Liver (tissue), 9 donors: ENCODE data around the gene HINT2. TPM values are rescaled to one million over a fixed set of nuclear protein-coding genes. Genes with fewer than 3 reads are reported as not detected.

ENCODE experiments used
- DNase-seq: peaks from one replicate; pipeline ENCODE4 v3.0.0-alpha.2; 2017; ENCODE audit warnings: low spot score
- H3K27ac ChIP-seq, 2 donors: one replicate each; pipeline ENCODE4 v1.7.0; 2013; ENCODE audit warnings: inconsistent platforms in 2 of 2, low read length in 2 of 2, control low read depth in 1 of 2, low read depth in 1 of 2, mild to moderate bottlenecking in 1 of 2
- H3K27me3 ChIP-seq, 4 donors: one replicate each; pipeline versions ENCODE4 v1.6.1 to v1.7.0; 2013; ENCODE audit warnings: low read length in 3 of 4, inconsistent platforms in 1 of 4, mild to moderate bottlenecking in 1 of 4, moderate library complexity in 1 of 4; ENCODE audit not compliant: control insufficient read depth in 4 of 4, insufficient read depth in 4 of 4
- H3K36me3 ChIP-seq, 4 donors: one replicate each; pipeline versions ENCODE4 v1.6.1 to v1.7.0; 2013; ENCODE audit warnings: low read length in 3 of 4, mild to moderate bottlenecking in 3 of 4, low read depth in 1 of 4, moderate library complexity in 1 of 4; ENCODE audit not compliant: control insufficient read depth in 4 of 4, insufficient read depth in 3 of 4
- H3K4me1 ChIP-seq, 4 donors: one replicate each; pipeline versions ENCODE4 v1.6.1 to v1.7.0; 2013; ENCODE audit warnings: low read length in 3 of 4, mild to moderate bottlenecking in 3 of 4, moderate library complexity in 1 of 4; ENCODE audit not compliant: control insufficient read depth in 4 of 4, insufficient read depth in 4 of 4
- H3K4me3 ChIP-seq, 3 donors: one replicate each; pipeline versions ENCODE4 v1.6.1 to v1.7.0; 2013; ENCODE audit warnings: low read length in 3 of 3, control low read depth in 1 of 3, low read depth in 1 of 3, mild to moderate bottlenecking in 1 of 3
- H3K9ac ChIP-seq, 2 donors: one replicate each; pipeline ENCODE4 v1.7.0; 2013; ENCODE audit warnings: low read length in 2 of 2, mild to moderate bottlenecking in 2 of 2, moderate library complexity in 2 of 2, control low read depth in 1 of 2, low read depth in 1 of 2
- H3K9me3 ChIP-seq, 4 donors: one replicate each; pipeline versions ENCODE4 v1.6.1 to v1.7.0; 2013; ENCODE audit warnings: low read length in 3 of 4; ENCODE audit not compliant: control insufficient read depth in 4 of 4
- ATF3 ChIP-seq: IDR thresholded peaks from 2 replicates; pipeline ENCODE4 v1.6.1; 2016; ENCODE audit warnings: antibody characterized with exemption
- FOXA1 ChIP-seq: IDR thresholded peaks from 2 replicates; pipeline ENCODE4 v1.6.1; 2016; ENCODE audit warnings: antibody characterized with exemption
- FOXA2 ChIP-seq: IDR thresholded peaks from 2 replicates; pipeline ENCODE4 v1.6.1; 2016; ENCODE audit warnings: antibody characterized with exemption
- GABPA ChIP-seq, 2 donors: IDR thresholded peaks in 1 of 2; conservative IDR thresholded peaks in 1 of 2; 2 replicates each; pipeline ENCODE4 v1.6.1; 2016; ENCODE audit warnings: antibody characterized with exemption in 2 of 2, mild to moderate bottlenecking in 1 of 2, moderate library complexity in 1 of 2
- HNF4A ChIP-seq, 2 donors: conservative IDR thresholded peaks; 2 replicates each; pipeline ENCODE4 v1.6.1; 2016; ENCODE audit warnings: antibody characterized with exemption in 2 of 2, mild to moderate bottlenecking in 2 of 2
- HNF4G ChIP-seq: IDR thresholded peaks from 2 replicates; pipeline ENCODE4 v1.6.1; 2016; ENCODE audit warnings: antibody characterized with exemption
- JUND ChIP-seq, 2 donors: IDR thresholded peaks; 2 replicates each; pipeline ENCODE4 v1.6.1; 2016; ENCODE audit warnings: antibody characterized with exemption in 2 of 2
- MAX ChIP-seq: IDR thresholded peaks from 2 replicates; pipeline ENCODE4 v1.6.1; 2016; ENCODE audit warnings: antibody characterized with exemption
- NR2F2 ChIP-seq: IDR thresholded peaks from 2 replicates; pipeline ENCODE4 v1.6.1; 2016; ENCODE audit warnings: antibody characterized with exemption
- RAD21 ChIP-seq, 2 donors: IDR thresholded peaks; 2 replicates each; pipeline ENCODE4 v1.6.1; 2016; ENCODE audit warnings: antibody characterized with exemption in 2 of 2, mild to moderate bottlenecking in 2 of 2
- REST ChIP-seq: IDR thresholded peaks from 2 replicates; pipeline ENCODE4 v1.6.1; 2016; ENCODE audit warnings: antibody characterized with exemption, mild to moderate bottlenecking
- SP1 ChIP-seq: IDR thresholded peaks from 2 replicates; pipeline ENCODE4 v1.6.1; 2018; ENCODE audit warnings: antibody characterized with exemption, mild to moderate bottlenecking
- TAF1 ChIP-seq: conservative IDR thresholded peaks from 2 replicates; pipeline ENCODE4 v1.6.1; 2016; ENCODE audit warnings: antibody characterized with exemption, mild to moderate bottlenecking
- ZBTB33 ChIP-seq: IDR thresholded peaks from 2 replicates; pipeline ENCODE4 v1.6.1; 2016; ENCODE audit warnings: antibody characterized with exemption
- WGBS: extraction: QIAGEN DNeasy Blood & Tissue Kit; methylation state at CpG from one replicate; pipeline ENCODE4 v1.1.7; 2013; 5-methylcytosine and 5-hydroxymethylcytosine counted together
- polyA plus RNA-seq, 2 donors: library from polyadenylated mRNA; stranded (reverse) in 1 of 2; unstranded in 1 of 2; fragments of 200-250 nt in 1 of 2; fragments of >200 nt in 1 of 2; fragmentation: Nextera tagmentation in 1 of 2; extraction: Ambion mirVana in 1 of 2; gene quantifications; one replicate each; pipeline versions ENCODE4 v1.2.1 to v1.2.3, GENCODE V29; 2013 to 2015
- total RNA-seq, 2 donors: library from RNA; depleted of rRNA; stranded (reverse); fragments of >200 nt; gene quantifications; one replicate each; pipeline ENCODE4 v1.2.3, GENCODE V29; 2014
- donor health status: healthy.
- donor health status: healthy.
- donor health status: healthy.
- donor health status: healthy.
- donor health status: healthy.

Gene HINT2
- total and polyA plus RNA-seq, 4 donors: 34.3 to 176 (median 76.1) TPM

- no peak for DNase-seq
Measured at GRCh38 chr9:35771075-35771433, 43.8 kb downstream of the HINT2 start.

GRCh38 chr9:35769763-35770162 lies 45.1 kb downstream of the HINT2 start:
- Histone ChIP-seq H3K9me3 (no peaks in the 10 kb centered on the region), H3K4me1 (peaks cover 2 to 27% (median 18%) of the 10 kb centered on the region in 4 donors)
- WGBS: 92% methylated on average over 1 of the region's 1 CpG

More at GRCh38 chr9:35771075-35771433, 43.8 kb downstream of the HINT2 start:
- Histone ChIP-seq H3K9me3 (no peaks in the 10 kb centered on the region), H3K36me3 (no peaks in the 10 kb centered on the region), H3K4me1 (peaks cover 2 to 32% (median 23%) of the 10 kb centered on the region in 4 donors), H3K4me3 (no peak overlapping the region), H3K9ac (peak overlapping the region in 1 of 2 donors; percentile 36), H3K27me3 (no peaks in the 10 kb centered on the region), H3K27ac (peak overlapping the region in 1 of 2 donors; percentile 8)
- no peak for TF ChIP-seq HNF4A (conservative IDR thresholded peaks at IDR 0.05)
- TF ChIP-seq SP1: peak; percentile 34
- peak; percentile 31 for TF ChIP-seq NR2F2
- TF ChIP-seq JUND (IDR thresholded peaks at IDR 0.05): no peak
- 10% methylated on average over 4 of the region's 4 CpGs for WGBS

GRCh38 chr9:35767458-35767857 lies 47.4 kb downstream of the HINT2 start:
- H3K27me3 ChIP-seq: no peaks in the 10 kb centered on the region
- no peaks in the 10 kb centered on the region for H3K9me3 ChIP-seq
- H3K4me3 ChIP-seq: no peak overlapping the region
- H3K36me3 ChIP-seq: no peaks in the 10 kb centered on the region
- H3K27ac ChIP-seq: no peak overlapping the region
- H3K9ac ChIP-seq: no peak overlapping the region
- H3K4me1 ChIP-seq: peaks cover 2 to 22% (median 17%) of the 10 kb centered on the region in 4 donors
- WGBS: 95% methylated on average over 1 of the region's 1 CpG
- no peak for DNase-seq
- TF ChIP-seq NR2F2: no peak
- TF ChIP-seq FOXA2: no peak
- TF ChIP-seq SP1: no peak
- TF ChIP-seq GABPA (IDR thresholded peaks at IDR 0.05 in 1 of 2, conservative IDR thresholded peaks at IDR 0.05 in 1 of 2): no peak

More at GRCh38 chr9:35769763-35770162, 45.1 kb downstream of the HINT2 start:
- H3K9ac ChIP-seq: no peak overlapping the region
- TF ChIP-seq TAF1: no peak
- H3K4me3 ChIP-seq: no peak overlapping the region
- DNase-seq: no peak
- no peaks in the 10 kb centered on the region for H3K36me3 ChIP-seq
- H3K27me3 ChIP-seq: no peaks in the 10 kb centered on the region
- H3K27ac ChIP-seq: no peak overlapping the region

- Histone ChIP-seq H3K36me3 (no peaks in the 10 kb centered on the region), H3K27me3 (no peaks in the 10 kb centered on the region), H3K4me1 (peaks cover 2 to 20% (median 17%) of the 10 kb centered on the region in 4 donors), H3K4me3 (no peak overlapping the region), H3K9ac (no peak overlapping the region), H3K9me3 (no peaks in the 10 kb centered on the region), H3K27ac (no peak overlapping the region)
- no peak for DNase-seq
- TF ChIP-seq REST (no peak), JUND (IDR thresholded peaks at IDR 0.05) (no peak), TAF1 (no peak), ATF3 (no peak), SP1 (no peak), HNF4A (conservative IDR thresholded peaks at IDR 0.05) (no peak), HNF4G (no peak), MAX (no peak), FOXA2 (no peak), RAD21 (IDR thresholded peaks at IDR 0.05) (no peak), ZBTB33 (no peak), FOXA1 (no peak), NR2F2 (no peak)
- WGBS: 91% methylated on average over 2 of the region's 2 CpGs
Measured at GRCh38 chr9:35766997-35767396, 47.8 kb downstream of the HINT2 start.
